WTC11 (cell line): ENCODE data around the gene ZNF57. TPM values are rescaled to one million over a fixed set of nuclear protein-coding genes. Genes with fewer than 3 reads are reported as not detected.

Source experiments
- ATAC-seq: fragments of 200-7000 bp; cut with Tn5 transposase; 2 replicates; pipeline ENCODE4 v1.10.0; 2021; ENCODE audit warnings: mild to moderate bottlenecking, moderate library complexity
- CTCF ChIA-PET: fragments of 300-600 bp; sonication (Branson Sonifier 250); formaldehyde crosslinking; loops from one replicate; lab custom pipeline; 2021; ENCODE audit warnings: antibody characterized with exemption; lab: Charles Lee
- POLR2A ChIA-PET: fragments of 350-600 bp; sonication (Branson Sonifier 250); formaldehyde crosslinking; loops from one replicate; lab custom pipeline; 2021; ENCODE audit warnings: antibody characterized with exemption; lab: Charles Lee
- DNase-seq: peaks from one replicate; pipeline ENCODE4 v3.0.0; 2021; ENCODE audit warnings: low spot score
- H3K27ac Mint-ChIP-seq: 2 replicates; pipeline ENCODE4 v1.8.0; 2021; ENCODE audit warnings: mixed read lengths
- H3K27me3 Mint-ChIP-seq: 2 replicates; pipeline ENCODE4 v1.8.0; 2021; ENCODE audit warnings: low read depth, mild to moderate bottlenecking, moderate library complexity, mixed read lengths
- H3K36me3 Mint-ChIP-seq: 2 replicates; pipeline ENCODE4 v1.8.0; 2021; ENCODE audit warnings: mixed read lengths
- H3K4me1 Mint-ChIP-seq: 2 replicates; pipeline ENCODE4 v1.8.0; 2022; ENCODE audit warnings: mixed read lengths
- H3K4me3 Mint-ChIP-seq: 2 replicates; pipeline ENCODE4 v1.8.0; 2021; ENCODE audit warnings: mild to moderate bottlenecking, moderate library complexity, mixed read lengths
- H3K9me3 Mint-ChIP-seq: 2 replicates; pipeline ENCODE4 v1.8.0; 2021; ENCODE audit warnings: mixed read lengths
- ATF3 ChIP-seq: sonication (generic); formaldehyde crosslinking; conservative IDR thresholded peaks from 2 replicates; pipeline ENCODE4 v1.8.1; 2022; ENCODE audit warnings: mild to moderate bottlenecking, missing genetic modification reagents
- CDX4 ChIP-seq: fragments of 250-450 bp; sonication (Bioruptor Pico); IDR thresholded peaks from 2 replicates; pipeline ENCODE4 v1.9.0; 2021; ENCODE audit warnings: moderate library complexity, mild to moderate bottlenecking, inconsistent platforms, borderline replicate concordance
- CREB1 ChIP-seq: sonication (generic); formaldehyde crosslinking; IDR thresholded peaks from 2 replicates; pipeline ENCODE4 v1.8.0; 2023; ENCODE audit warnings: mild to moderate bottlenecking, missing genetic modification reagents
- ERG ChIP-seq: fragments of 250-450 bp; sonication (Bioruptor Pico); IDR thresholded peaks from 2 replicates; pipeline ENCODE4 v1.8.0; 2021; ENCODE audit warnings: mild to moderate bottlenecking
- FOXK1 ChIP-seq: sonication (generic); formaldehyde crosslinking; IDR thresholded peaks from 2 replicates; pipeline ENCODE4 v1.8.0; 2022; ENCODE audit warnings: mild to moderate bottlenecking, moderate library complexity, missing genetic modification reagents
- HMGA2 ChIP-seq: fragments of 250-450 bp; sonication (Bioruptor Pico); IDR thresholded peaks from 2 replicates; pipeline ENCODE4 v1.4.0; 2021; ENCODE audit warnings: mild to moderate bottlenecking, moderate library complexity
- MXD4 ChIP-seq: fragments of 250-450 bp; sonication (Bioruptor Pico); IDR thresholded peaks from 2 replicates; pipeline ENCODE4 v1.8.0; 2021; ENCODE audit warnings: mild to moderate bottlenecking, moderate library complexity, borderline replicate concordance
- PRDM15 ChIP-seq: sonication (generic); formaldehyde crosslinking; IDR thresholded peaks from 2 replicates; pipeline ENCODE4 v1.8.0; 2022; ENCODE audit warnings: missing genetic modification reagents
- RELA ChIP-seq: sonication (generic); formaldehyde crosslinking; IDR thresholded peaks from 2 replicates; pipeline ENCODE4 v1.8.1; 2022; ENCODE audit warnings: missing genetic modification reagents, mild to moderate bottlenecking, borderline replicate concordance
- SMAD3 ChIP-seq: sonication (generic); formaldehyde crosslinking; IDR thresholded peaks from 2 replicates; pipeline ENCODE4 v1.8.0; 2022; ENCODE audit warnings: missing genetic modification reagents, mild to moderate bottlenecking, borderline replicate concordance
- TCF7 ChIP-seq: sonication (generic); formaldehyde crosslinking; IDR thresholded peaks from 2 replicates; pipeline ENCODE4 v1.8.0; 2022; ENCODE audit warnings: mild to moderate bottlenecking, low read depth, missing genetic modification reagents, moderate library complexity
- ZBTB43 ChIP-seq: sonication (generic); formaldehyde crosslinking; IDR thresholded peaks from 2 replicates; pipeline ENCODE4 v1.8.1; 2023; ENCODE audit warnings: mild to moderate bottlenecking, missing genetic modification reagents
- ZNF671 ChIP-seq: fragments of 250-450 bp; sonication (Bioruptor Pico); IDR thresholded peaks from 2 replicates; pipeline ENCODE4 v1.8.0; 2021; ENCODE audit warnings: mild to moderate bottlenecking
- total RNA-seq: library from RNA; stranded (reverse); gene quantifications from 3 replicates; pipeline ENCODE4 v1.2.3, GENCODE V29; 2021
- TF ChIP-seq, protein P1 (sequence below): sonication (generic); formaldehyde crosslinking; IDR thresholded peaks from 2 replicates; pipeline ENCODE4 v1.8.0; 2022; ENCODE audit warnings: mild to moderate bottlenecking, missing genetic modification reagents
- TF ChIP-seq, protein P2 (sequence below): fragments of 250-450 bp; sonication (Bioruptor Pico); IDR thresholded peaks from 2 replicates; pipeline ENCODE4 v1.9.0; 2021; ENCODE audit warnings: mild to moderate bottlenecking, borderline replicate concordance
- TF ChIP-seq, protein P3 (sequence below): sonication (generic); formaldehyde crosslinking; IDR thresholded peaks from 2 replicates; pipeline ENCODE4 v1.8.0; 2022; ENCODE audit warnings: mild to moderate bottlenecking, missing genetic modification reagents

The ZNF57 gene
- total RNA-seq, 1 experiment from 2014 or later, result 8.9 TPM

DNA sequence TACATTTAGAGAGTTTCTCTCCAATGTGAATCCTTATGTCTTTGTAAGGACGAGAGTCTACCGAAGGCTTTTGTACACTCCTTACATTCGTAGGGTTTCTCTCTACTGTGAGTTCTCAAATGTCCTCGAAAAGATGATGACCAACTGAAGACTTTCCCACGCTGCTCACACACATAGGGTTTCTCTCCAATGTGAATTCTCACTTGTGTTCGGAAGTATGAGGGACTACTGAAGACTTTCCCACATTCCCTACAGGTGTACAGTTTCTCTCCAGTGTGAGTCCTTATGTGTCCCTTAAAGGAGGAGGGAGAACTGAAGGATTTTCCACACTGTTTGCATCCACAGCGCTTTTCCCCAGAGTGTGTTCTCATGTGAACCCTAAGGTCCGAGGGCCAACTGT lies 4.0 kb upstream of the ZNF57 start:
- Mint-ChIP-seq H3K27ac (no peak overlapping the region), H3K4me3 (no peak overlapping the region), H3K9me3 (peaks cover 26% of the 10 kb centered on the region), H3K27me3 (peaks cover 18% of the 10 kb centered on the region), H3K4me1 (peaks cover 2% of the 10 kb centered on the region), H3K36me3 (peaks cover 6% of the 10 kb centered on the region; the same call in 1 of the 2 replicates)
- no peak for DNase-seq
- ChIA-PET CTCF (no interaction called here), POLR2A (no interaction called here)
- TF ChIP-seq, protein P1, sequence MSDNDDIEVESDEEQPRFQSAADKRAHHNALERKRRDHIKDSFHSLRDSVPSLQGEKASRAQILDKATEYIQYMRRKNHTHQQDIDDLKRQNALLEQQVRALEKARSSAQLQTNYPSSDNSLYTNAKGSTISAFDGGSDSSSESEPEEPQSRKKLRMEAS, result no peak
- TF ChIP-seq CDX4 (CRISPR knock-in tag) (no peak), RELA (CRISPR knock-in tag) (no peak), CREB1 (CRISPR knock-in tag) (no peak), ZBTB43 (CRISPR knock-in tag) (no peak), HMGA2 (CRISPR knock-in tag) (no peak), ZNF671 (no peak), FOXK1 (no peak), ATF3 (CRISPR knock-in tag) (no peak), TCF7 (CRISPR knock-in tag) (no peak), MXD4 (no peak), PRDM15 (CRISPR knock-in tag) (no peak), SMAD3 (CRISPR knock-in tag) (no peak), ERG (CRISPR knock-in tag) (no peak)
- TF ChIP-seq, protein P2, sequence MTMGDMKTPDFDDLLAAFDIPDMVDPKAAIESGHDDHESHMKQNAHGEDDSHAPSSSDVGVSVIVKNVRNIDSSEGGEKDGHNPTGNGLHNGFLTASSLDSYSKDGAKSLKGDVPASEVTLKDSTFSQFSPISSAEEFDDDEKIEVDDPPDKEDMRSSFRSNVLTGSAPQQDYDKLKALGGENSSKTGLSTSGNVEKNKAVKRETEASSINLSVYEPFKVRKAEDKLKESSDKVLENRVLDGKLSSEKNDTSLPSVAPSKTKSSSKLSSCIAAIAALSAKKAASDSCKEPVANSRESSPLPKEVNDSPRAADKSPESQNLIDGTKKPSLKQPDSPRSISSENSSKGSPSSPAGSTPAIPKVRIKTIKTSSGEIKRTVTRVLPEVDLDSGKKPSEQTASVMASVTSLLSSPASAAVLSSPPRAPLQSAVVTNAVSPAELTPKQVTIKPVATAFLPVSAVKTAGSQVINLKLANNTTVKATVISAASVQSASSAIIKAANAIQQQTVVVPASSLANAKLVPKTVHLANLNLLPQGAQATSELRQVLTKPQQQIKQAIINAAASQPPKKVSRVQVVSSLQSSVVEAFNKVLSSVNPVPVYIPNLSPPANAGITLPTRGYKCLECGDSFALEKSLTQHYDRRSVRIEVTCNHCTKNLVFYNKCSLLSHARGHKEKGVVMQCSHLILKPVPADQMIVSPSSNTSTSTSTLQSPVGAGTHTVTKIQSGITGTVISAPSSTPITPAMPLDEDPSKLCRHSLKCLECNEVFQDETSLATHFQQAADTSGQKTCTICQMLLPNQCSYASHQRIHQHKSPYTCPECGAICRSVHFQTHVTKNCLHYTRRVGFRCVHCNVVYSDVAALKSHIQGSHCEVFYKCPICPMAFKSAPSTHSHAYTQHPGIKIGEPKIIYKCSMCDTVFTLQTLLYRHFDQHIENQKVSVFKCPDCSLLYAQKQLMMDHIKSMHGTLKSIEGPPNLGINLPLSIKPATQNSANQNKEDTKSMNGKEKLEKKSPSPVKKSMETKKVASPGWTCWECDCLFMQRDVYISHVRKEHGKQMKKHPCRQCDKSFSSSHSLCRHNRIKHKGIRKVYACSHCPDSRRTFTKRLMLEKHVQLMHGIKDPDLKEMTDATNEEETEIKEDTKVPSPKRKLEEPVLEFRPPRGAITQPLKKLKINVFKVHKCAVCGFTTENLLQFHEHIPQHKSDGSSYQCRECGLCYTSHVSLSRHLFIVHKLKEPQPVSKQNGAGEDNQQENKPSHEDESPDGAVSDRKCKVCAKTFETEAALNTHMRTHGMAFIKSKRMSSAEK (CRISPR knock-in tag), result no peak
- TF ChIP-seq, protein P3, sequence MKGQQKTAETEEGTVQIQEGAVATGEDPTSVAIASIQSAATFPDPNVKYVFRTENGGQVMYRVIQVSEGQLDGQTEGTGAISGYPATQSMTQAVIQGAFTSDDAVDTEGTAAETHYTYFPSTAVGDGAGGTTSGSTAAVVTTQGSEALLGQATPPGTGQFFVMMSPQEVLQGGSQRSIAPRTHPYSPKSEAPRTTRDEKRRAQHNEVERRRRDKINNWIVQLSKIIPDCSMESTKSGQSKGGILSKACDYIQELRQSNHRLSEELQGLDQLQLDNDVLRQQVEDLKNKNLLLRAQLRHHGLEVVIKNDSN (CRISPR knock-in tag), result no peak
- ATAC-seq, result no peak
